Lung (tissue), 12 donors: ENCODE measurements around the gene REC8. TPM values are rescaled to one million over a fixed set of nuclear protein-coding genes. Genes with fewer than 3 reads are reported as not detected.

Experiments used
- ATAC-seq: fragments of 200-7000 bp; cut with Tn5 transposase; one replicate; pipeline ENCODE4 v1.9.1; 2020; ENCODE audit warnings: moderate number of reproducible peaks; ENCODE audit not compliant: insufficient read depth, low FRiP score
- DNase-seq, 3 donors: peaks; one replicate each; pipeline ENCODE4 v3.0.0-alpha.2; 2013 to 2017
- H3K27ac ChIP-seq, 2 donors: one replicate each; pipeline ENCODE4 v1.5.1; 2013; ENCODE audit warnings: mild to moderate bottlenecking in 2 of 2, moderate library complexity in 2 of 2, control low read depth in 1 of 2, inconsistent platforms in 1 of 2, low read depth in 1 of 2, low read length in 1 of 2
- H3K27me3 ChIP-seq, 3 donors: one replicate each; pipeline ENCODE4 v1.5.1; 2013; ENCODE audit warnings: low read length in 2 of 3; ENCODE audit not compliant: control insufficient read depth in 3 of 3, insufficient read depth in 3 of 3
- H3K36me3 ChIP-seq, 4 donors: one replicate each; pipeline ENCODE4 v1.5.1; 2013; ENCODE audit warnings: low read length in 4 of 4, mild to moderate bottlenecking in 1 of 4, moderate library complexity in 1 of 4; ENCODE audit not compliant: control insufficient read depth in 4 of 4, insufficient read depth in 4 of 4
- H3K4me1 ChIP-seq, 5 donors: one replicate each; pipeline ENCODE4 v1.5.1; 2013; ENCODE audit warnings: low read length in 5 of 5, mild to moderate bottlenecking in 2 of 5, moderate library complexity in 1 of 5; ENCODE audit not compliant: control insufficient read depth in 5 of 5, insufficient read depth in 5 of 5
- H3K4me3 ChIP-seq: one replicate; pipeline ENCODE4 v1.5.1; 2013; ENCODE audit warnings: mild to moderate bottlenecking, control low read depth, moderate library complexity
- H3K9ac ChIP-seq, 2 donors: one replicate each; pipeline ENCODE4 v1.5.1; 2013; ENCODE audit warnings: low read length in 2 of 2, control low read depth in 1 of 2; ENCODE audit not compliant: insufficient read depth in 1 of 2
- H3K9me3 ChIP-seq, 4 donors: one replicate each; pipeline ENCODE4 v1.5.1; 2013; ENCODE audit warnings: low read length in 3 of 4, mild to moderate bottlenecking in 1 of 4, moderate library complexity in 1 of 4; ENCODE audit not compliant: control insufficient read depth in 4 of 4, insufficient read depth in 3 of 4
- WGBS, 2 donors: extraction: QIAGEN DNeasy Blood & Tissue Kit; methylation state at CpG; one replicate each; pipeline ENCODE4 v1.1.7; 2013; 5-methylcytosine and 5-hydroxymethylcytosine counted together
- polyA plus RNA-seq, 2 donors: library from polyadenylated mRNA; stranded (reverse); fragments of 200-250 nt; gene quantifications; one replicate each; pipeline ENCODE4 v1.2.1, GENCODE V29; 2013
- total RNA-seq, 2 donors: library from RNA; depleted of rRNA in 1 of 2; stranded (reverse); fragments of >200 nt in 1 of 2; gene quantifications; one replicate each; pipeline ENCODE4 v1.2.1, GENCODE V29; 2014 to 2021
- TF ChIP-seq, protein P1 (sequence below): IDR thresholded peaks from 2 replicates; pipeline ENCODE4 v1.5.1; 2012; ENCODE audit warnings: mild to moderate bottlenecking; ENCODE audit errors: control extremely low read depth, extremely low read depth
- donor health status: control.
- donor health status: control.
- donor health status: Bipolar disorder and iron deficiency.
- donor health status: healthy.
- donor health status: DM: yes; HTN: yes; CAD: no.

REC8 gene
- total and polyA plus RNA-seq, 4 donors: 13.3 to 48.1 (median 29.5) TPM

DNA sequence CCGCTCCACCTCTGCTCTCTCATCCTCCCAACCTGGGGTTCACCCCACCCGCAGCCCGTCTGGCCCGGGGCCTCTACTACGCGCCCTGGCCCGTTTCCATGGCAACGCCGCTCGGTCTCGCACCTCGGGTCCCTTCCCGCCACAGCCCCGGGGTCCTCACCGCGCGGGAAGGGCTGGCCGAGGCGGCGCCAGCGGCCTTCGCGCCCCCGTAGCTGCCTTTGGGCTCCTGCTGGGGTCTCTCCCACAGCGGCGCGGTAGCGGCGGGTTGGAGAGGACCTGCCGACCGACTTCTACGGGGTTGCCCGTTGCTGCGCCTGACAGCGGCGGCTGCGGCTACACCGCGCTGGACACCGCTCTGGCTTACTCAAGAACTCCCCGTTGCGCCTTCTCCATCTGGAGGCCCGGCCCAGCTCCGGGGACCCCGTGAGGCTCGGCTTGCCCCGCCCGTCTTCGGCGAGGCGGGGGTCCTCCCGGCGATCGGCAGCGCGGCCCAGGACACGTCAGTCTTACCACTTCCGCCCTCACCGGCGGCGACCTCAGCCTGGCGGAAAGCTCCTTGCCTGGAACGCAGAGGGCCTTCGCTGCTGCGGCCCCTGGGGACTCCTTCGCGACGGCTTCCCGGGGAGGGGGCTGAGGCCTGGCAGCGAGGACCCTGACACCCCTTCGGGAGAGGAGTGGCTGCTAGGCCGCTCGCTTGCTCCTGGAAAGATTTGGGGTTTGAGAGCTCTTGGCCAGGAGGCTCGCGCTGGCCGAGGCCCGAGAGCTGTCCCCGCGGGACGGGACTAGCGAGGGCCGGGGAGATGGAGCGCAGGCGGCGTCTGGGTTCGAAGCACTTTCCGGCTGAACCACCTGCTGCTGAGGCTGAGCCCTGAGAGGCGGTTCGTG, 23.5 kb downstream of the REC8 start, which contains the start of gene TM9SF1:
Gene TM9SF1, minus strand, starts transcription at position 256 of the 885 bp plus-strand sequence. CDS start 422 bp downstream, outside the sequence.
- 0% methylated on average over 76 to 89 of the region's 89 CpGs for WGBS, 2 donors
- TF ChIP-seq, protein P1, sequence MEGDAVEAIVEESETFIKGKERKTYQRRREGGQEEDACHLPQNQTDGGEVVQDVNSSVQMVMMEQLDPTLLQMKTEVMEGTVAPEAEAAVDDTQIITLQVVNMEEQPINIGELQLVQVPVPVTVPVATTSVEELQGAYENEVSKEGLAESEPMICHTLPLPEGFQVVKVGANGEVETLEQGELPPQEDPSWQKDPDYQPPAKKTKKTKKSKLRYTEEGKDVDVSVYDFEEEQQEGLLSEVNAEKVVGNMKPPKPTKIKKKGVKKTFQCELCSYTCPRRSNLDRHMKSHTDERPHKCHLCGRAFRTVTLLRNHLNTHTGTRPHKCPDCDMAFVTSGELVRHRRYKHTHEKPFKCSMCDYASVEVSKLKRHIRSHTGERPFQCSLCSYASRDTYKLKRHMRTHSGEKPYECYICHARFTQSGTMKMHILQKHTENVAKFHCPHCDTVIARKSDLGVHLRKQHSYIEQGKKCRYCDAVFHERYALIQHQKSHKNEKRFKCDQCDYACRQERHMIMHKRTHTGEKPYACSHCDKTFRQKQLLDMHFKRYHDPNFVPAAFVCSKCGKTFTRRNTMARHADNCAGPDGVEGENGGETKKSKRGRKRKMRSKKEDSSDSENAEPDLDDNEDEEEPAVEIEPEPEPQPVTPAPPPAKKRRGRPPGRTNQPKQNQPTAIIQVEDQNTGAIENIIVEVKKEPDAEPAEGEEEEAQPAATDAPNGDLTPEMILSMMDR: no peak
- DNase-seq (peak; percentile 91 to 94 (median 92)), ATAC-seq (peak; percentile 94)
- H3K27me3 ChIP-seq: no peaks in the 10 kb centered on the region
- H3K36me3 ChIP-seq: peaks cover 5 to 18% (median 13%) of the 10 kb centered on the region in 4 donors
- peak within 1 kb of the TSS; percentile 72 to 94 for H3K9ac ChIP-seq
- no peaks in the 10 kb centered on the region for H3K9me3 ChIP-seq
- H3K27ac ChIP-seq: peak within 1 kb of the TSS; percentile 97 to 98
- peak within 1 kb of the TSS; percentile 53 for H3K4me3 ChIP-seq
- H3K4me1 ChIP-seq: peaks cover 0 to 23% (median 8%) of the 10 kb centered on the region in 5 donors

DNA sequence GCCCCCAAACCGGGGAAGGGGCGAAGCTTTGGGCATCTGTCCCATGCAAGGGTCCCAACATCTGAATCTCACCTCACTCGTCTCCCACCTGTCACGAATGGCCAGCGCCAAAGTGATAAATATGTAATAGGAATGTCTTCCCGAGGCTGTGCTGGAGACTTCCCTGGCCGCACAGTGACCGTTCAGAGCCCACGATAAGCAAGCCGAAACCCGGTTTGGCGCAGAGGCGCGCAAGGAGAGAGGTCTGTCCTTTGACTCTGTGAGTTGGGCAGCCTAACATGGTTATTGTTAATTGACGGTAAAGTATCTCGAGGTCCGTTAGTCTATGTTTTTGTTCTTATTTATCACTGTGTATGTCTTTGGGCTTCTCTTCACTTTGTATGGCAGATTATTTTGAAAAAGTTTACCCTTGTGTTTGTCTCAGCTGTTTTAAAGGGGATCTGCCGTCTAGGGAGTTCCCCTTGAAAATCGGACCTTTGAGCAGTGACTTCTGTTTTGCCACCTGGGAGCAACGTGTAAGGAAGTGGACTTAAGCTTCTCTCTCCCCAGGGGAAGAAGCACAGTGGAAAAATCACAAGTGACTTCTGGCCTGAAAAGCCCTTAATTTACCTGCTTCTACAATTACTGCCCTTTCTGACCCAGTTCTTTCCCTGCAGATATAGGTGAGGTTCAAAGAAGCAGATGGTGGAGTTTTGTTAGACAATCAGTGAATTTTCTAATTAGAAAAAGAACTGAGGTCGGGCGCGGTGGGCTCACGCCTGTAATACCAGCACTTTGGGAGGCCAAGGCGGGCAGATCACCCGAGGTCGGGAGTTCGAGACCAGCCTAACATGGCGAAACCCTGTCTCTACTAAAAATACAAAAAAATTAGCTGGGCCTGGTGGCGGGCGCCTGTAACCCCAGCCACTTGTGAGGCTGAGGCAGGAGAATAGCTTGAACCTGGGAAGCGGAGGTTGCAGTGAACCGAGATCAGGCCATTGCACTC, 24.5 kb downstream of the REC8 start:
- Histone ChIP-seq H3K27ac (peak overlapping the region; percentile 97 to 98), H3K4me3 (peak overlapping the region; percentile 53), H3K4me1 (peaks cover 0 to 23% (median 8%) of the 10 kb centered on the region in 5 donors), H3K27me3 (no peaks in the 10 kb centered on the region), H3K9me3 (no peaks in the 10 kb centered on the region), H3K36me3 (peaks cover 5 to 18% (median 13%) of the 10 kb centered on the region in 4 donors), H3K9ac (peak overlapping the region; percentile 50 to 94)
- ATAC-seq: peak; percentile 20
- WGBS, 2 donors: 34 to 35% methylated on average over 33 of the region's 33 CpGs
- TF ChIP-seq, protein P1: no peak
- DNase-seq: peak in 1 of 3 donors; percentile 24

DNA sequence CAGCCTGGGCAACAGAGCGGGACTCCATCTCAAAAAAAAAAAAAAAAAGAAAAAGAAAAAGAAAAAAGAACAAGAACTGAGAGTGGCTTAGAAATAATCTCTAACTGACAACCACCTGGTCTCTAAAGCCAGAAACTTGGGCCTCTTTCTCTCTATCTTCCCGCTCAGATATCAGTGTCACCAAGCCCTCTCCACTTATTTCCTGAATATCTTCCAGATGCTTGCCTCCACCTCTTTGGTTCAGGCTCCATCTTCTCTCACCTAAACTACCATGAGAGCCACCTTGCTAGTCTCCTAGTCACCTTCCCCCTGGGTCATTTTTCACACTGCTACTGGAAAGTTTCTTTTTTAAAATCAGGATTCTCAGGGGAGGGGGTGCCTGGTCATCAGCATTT, 25.2 kb downstream of the REC8 start:
- WGBS, 2 donors: 95 to 96% methylated on average over 2 of the region's 2 CpGs
- TF ChIP-seq, protein P1: no peak
- Histone ChIP-seq H3K9me3 (no peaks in the 10 kb centered on the region), H3K9ac (no peak overlapping the region), H3K27me3 (no peaks in the 10 kb centered on the region), H3K27ac (no peak overlapping the region), H3K4me1 (peaks cover 0 to 23% (median 8%) of the 10 kb centered on the region in 5 donors), H3K36me3 (peaks cover 5 to 18% (median 11%) of the 10 kb centered on the region in 4 donors), H3K4me3 (no peak overlapping the region)
- DNase-seq: no peak
- ATAC-seq: no peak
